Osteocyte (in vitro differentiated cells): ENCODE results near the gene SLC6A7. TPM values are rescaled to one million over a fixed set of nuclear protein-coding genes. Genes with fewer than 3 reads are reported as not detected.

Source experiments
- DNase-seq: peaks from one replicate; pipeline ENCODE4 v3.0.0; 2021; ENCODE audit warnings: mixed read lengths; ENCODE audit not compliant: unreplicated experiment; ENCODE audit errors: extremely low spot score
- H3K27ac Mint-ChIP-seq: one replicate; pipeline ENCODE4 v1.8.0; 2021; ENCODE audit warnings: mild to moderate bottlenecking, mixed read lengths; ENCODE audit not compliant: unreplicated experiment
- H3K27me3 Mint-ChIP-seq: one replicate; pipeline ENCODE4 v1.8.0; 2021; ENCODE audit warnings: mixed read lengths; ENCODE audit not compliant: unreplicated experiment
- H3K36me3 Mint-ChIP-seq: one replicate; pipeline ENCODE4 v1.8.0; 2021; ENCODE audit warnings: mixed read lengths; ENCODE audit not compliant: unreplicated experiment
- H3K4me1 Mint-ChIP-seq: one replicate; pipeline ENCODE4 v1.8.0; 2021; ENCODE audit warnings: mixed read lengths; ENCODE audit not compliant: unreplicated experiment
- H3K4me3 Mint-ChIP-seq: one replicate; pipeline ENCODE4 v1.8.0; 2021; ENCODE audit warnings: mild to moderate bottlenecking, moderate library complexity, mixed read lengths; ENCODE audit not compliant: unreplicated experiment
- H3K9me3 Mint-ChIP-seq: one replicate; pipeline ENCODE4 v1.8.0; 2021; ENCODE audit warnings: mixed read lengths; ENCODE audit not compliant: unreplicated experiment
- total RNA-seq: library from RNA; stranded (reverse); gene quantifications from 2 replicates; pipeline ENCODE4 v1.2.1, GENCODE V29; 2021
- TF ChIP-seq, protein P1 (sequence below): fragments of 200-600 bp; sonication (generic); IDR thresholded peaks from 2 replicates; pipeline ENCODE4 v1.5.0; 2021; ENCODE audit warnings: antibody characterized with exemption, mild to moderate bottlenecking, moderate library complexity

SLC6A7 gene
- total RNA-seq, 1 donor from 2014 or later = not detected

GRCh38 chr5:150152636-150153462 is 37.0 kb upstream of the SLC6A7 start:
- DNase-seq = no peak
- Mint-ChIP-seq H3K27me3 (no peaks in the 10 kb centered on the region), H3K27ac (peak overlapping the region; percentile 94), H3K4me3 (peak overlapping the region; percentile 99), H3K36me3 (peaks cover 36% of the 10 kb centered on the region), H3K4me1 (peaks cover 70% of the 10 kb centered on the region), H3K9me3 (no peaks in the 10 kb centered on the region)
- TF ChIP-seq, protein P1, sequence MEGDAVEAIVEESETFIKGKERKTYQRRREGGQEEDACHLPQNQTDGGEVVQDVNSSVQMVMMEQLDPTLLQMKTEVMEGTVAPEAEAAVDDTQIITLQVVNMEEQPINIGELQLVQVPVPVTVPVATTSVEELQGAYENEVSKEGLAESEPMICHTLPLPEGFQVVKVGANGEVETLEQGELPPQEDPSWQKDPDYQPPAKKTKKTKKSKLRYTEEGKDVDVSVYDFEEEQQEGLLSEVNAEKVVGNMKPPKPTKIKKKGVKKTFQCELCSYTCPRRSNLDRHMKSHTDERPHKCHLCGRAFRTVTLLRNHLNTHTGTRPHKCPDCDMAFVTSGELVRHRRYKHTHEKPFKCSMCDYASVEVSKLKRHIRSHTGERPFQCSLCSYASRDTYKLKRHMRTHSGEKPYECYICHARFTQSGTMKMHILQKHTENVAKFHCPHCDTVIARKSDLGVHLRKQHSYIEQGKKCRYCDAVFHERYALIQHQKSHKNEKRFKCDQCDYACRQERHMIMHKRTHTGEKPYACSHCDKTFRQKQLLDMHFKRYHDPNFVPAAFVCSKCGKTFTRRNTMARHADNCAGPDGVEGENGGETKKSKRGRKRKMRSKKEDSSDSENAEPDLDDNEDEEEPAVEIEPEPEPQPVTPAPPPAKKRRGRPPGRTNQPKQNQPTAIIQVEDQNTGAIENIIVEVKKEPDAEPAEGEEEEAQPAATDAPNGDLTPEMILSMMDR = no peak

DNA sequence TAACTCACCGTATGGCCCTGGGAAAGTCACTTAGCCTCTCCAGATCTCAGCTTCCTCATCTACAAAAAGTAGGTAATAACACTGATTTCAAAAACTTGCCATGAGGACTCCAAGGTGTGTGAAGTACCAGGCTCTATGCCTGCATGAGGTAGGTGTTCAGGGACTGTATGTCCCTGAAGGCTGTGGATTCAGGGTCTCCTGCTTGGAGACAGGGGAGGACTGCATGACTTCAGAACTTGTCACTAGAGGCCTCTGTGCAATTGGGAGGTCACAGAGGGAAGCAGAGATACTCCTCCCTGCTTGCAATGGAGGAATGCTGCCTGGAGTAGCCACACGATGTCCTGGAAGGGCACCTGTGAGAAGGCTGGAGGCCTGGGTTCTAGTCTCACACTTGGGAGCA is 36.4 kb upstream of the SLC6A7 start:
- Mint-ChIP-seq H3K9me3 (no peaks in the 10 kb centered on the region), H3K36me3 (peaks cover 32% of the 10 kb centered on the region), H3K27me3 (no peaks in the 10 kb centered on the region), H3K4me3 (peak overlapping the region; percentile 99), H3K27ac (peak overlapping the region; percentile 94), H3K4me1 (peaks cover 70% of the 10 kb centered on the region)
- DNase-seq = no peak
- TF ChIP-seq, protein P1 = no peak

- H3K27ac Mint-ChIP-seq = peak overlapping the region; percentile 94
- peaks cover 70% of the 10 kb centered on the region for H3K4me1 Mint-ChIP-seq
Observed at GRCh38 chr5:150153957-150154617, 35.8 kb upstream of the SLC6A7 start.

GRCh38 chr5:150154618-150155128 is 35.2 kb upstream of the SLC6A7 start:
- H3K4me3 Mint-ChIP-seq = peak overlapping the region; percentile 99
- no peaks in the 10 kb centered on the region for H3K27me3 Mint-ChIP-seq
- TF ChIP-seq, protein P1 = peak; percentile 25
- H3K4me1 Mint-ChIP-seq = peaks cover 71% of the 10 kb centered on the region
- DNase-seq = no peak
- H3K36me3 Mint-ChIP-seq = peaks cover 26% of the 10 kb centered on the region
- peak overlapping the region; percentile 94 for H3K27ac Mint-ChIP-seq
- no peaks in the 10 kb centered on the region for H3K9me3 Mint-ChIP-seq

More at GRCh38 chr5:150153957-150154617, 35.8 kb upstream of the SLC6A7 start:
- no peaks in the 10 kb centered on the region for H3K9me3 Mint-ChIP-seq
- H3K36me3 Mint-ChIP-seq = peaks cover 26% of the 10 kb centered on the region
- no peak for DNase-seq
- TF ChIP-seq, protein P1 = no peak
- H3K27me3 Mint-ChIP-seq = no peaks in the 10 kb centered on the region
- peak overlapping the region; percentile 99 for H3K4me3 Mint-ChIP-seq
